ENCODE results near the gene FGD2. TPM values are rescaled to one million over a fixed set of nuclear protein-coding genes. Genes with fewer than 3 reads are reported as not detected.

Gene FGD2
- total and polyA plus RNA-seq, 9 of the 15 experiments (the other 6 are each of a cell fraction or from before 2014, with no cell fraction given): 0.09 TPM; not detected in 8

DNA sequence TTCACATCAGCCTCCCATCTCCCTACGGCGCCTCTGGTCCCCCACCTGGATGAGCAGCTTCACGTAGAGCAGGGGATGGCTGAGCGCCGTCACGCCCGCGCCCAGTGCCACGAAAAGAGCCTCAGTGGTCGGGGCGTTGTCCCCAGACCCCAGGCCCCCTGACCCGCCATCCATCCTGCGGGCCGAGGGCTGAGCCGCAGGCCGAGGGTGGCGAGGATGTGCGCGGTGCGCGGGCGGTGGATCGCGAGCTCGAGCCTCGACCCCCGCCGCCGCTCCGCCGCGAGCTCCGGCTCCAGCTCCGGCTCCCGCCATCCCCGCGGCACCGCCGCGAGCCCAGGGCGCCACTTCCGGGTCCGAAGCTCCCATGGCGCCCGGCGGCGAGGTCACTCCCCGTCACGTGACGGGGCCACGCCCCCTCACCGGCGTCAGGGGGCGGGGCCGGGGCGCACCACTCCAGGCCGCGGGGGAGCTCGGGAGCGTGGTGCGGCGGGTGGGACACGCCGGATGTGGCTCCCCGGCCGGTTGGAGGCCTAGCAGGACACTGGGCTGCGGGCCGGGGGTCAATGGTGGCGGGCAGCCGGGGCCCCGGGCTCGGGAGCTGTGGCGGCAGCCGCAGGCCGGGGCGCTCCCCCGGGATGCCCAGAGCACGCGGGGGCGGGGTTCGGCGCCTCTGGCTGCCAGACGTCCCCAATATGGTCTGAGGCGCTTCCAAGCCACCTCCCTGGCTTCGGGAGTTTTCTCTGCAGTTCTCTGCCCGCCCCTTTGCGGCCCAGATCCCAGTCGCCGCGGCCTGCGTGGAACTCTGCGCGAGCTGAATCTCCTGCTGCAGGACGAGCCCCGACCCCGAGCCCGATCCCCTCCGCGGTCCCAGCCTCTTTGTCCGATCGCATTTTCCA lies 19.4 kb upstream of the FGD2 start, which contains the start of gene MTCH1 (continued):
- TF ChIP-seq ZNF316 (IDR thresholded peaks at IDR 0.05) (no peak), U2AF2 (optimal IDR thresholded peaks at IDR 0.05; ENCODE audit: low read depth, low read length) (no peak), ERF (CRISPR knock-in tag; IDR thresholded peaks at IDR 0.05) (peak; percentile 17; the same call in 1 of the 2 replicates), GABPB1 (CRISPR knock-in tag; IDR thresholded peaks at IDR 0.05) (peak; percentile 54; the same call in 1 of the 2 replicates), ZNF12 (CRISPR knock-in tag; IDR thresholded peaks at IDR 0.05) (0 out of 2 replicates have a peak, but pooled peaks have one; percentile 18), NEUROD1 (IDR thresholded peaks at IDR 0.05; ENCODE audit: borderline replicate concordance, low read depth, low read length, partially characterized antibody) (peak; percentile 83), ZNF408 (CRISPR knock-in tag; IDR thresholded peaks at IDR 0.05; ENCODE audit: low read depth) (no peak), PCBP1 (IDR thresholded peaks at IDR 0.05; ENCODE audit: low read depth, low read length, poor library complexity, severe bottlenecking) (peak; percentile 98), CXXC5 (CRISPR knock-in tag; IDR thresholded peaks at IDR 0.05) (peak; percentile 94), FOXA1 (IDR thresholded peaks at IDR 0.05; ENCODE audit: borderline replicate concordance) (no peak)
- TF ChIP-seq, protein P1, sequence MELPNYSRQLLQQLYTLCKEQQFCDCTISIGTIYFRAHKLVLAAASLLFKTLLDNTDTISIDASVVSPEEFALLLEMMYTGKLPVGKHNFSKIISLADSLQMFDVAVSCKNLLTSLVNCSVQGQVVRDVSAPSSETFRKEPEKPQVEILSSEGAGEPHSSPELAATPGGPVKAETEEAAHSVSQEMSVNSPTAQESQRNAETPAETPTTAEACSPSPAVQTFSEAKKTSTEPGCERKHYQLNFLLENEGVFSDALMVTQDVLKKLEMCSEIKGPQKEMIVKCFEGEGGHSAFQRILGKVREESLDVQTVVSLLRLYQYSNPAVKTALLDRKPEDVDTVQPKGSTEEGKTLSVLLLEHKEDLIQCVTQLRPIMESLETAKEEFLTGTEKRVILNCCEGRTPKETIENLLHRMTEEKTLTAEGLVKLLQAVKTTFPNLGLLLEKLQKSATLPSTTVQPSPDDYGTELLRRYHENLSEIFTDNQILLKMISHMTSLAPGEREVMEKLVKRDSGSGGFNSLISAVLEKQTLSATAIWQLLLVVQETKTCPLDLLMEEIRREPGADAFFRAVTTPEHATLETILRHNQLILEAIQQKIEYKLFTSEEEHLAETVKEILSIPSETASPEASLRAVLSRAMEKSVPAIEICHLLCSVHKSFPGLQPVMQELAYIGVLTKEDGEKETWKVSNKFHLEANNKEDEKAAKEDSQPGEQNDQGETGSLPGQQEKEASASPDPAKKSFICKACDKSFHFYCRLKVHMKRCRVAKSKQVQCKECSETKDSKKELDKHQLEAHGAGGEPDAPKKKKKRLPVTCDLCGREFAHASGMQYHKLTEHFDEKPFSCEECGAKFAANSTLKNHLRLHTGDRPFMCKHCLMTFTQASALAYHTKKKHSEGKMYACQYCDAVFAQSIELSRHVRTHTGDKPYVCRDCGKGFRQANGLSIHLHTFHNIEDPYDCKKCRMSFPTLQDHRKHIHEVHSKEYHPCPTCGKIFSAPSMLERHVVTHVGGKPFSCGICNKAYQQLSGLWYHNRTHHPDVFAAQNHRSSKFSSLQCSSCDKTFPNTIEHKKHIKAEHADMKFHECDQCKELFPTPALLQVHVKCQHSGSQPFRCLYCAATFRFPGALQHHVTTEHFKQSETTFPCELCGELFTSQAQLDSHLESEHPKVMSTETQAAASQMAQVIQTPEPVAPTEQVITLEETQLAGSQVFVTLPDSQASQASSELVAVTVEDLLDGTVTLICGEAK (IDR thresholded peaks at IDR 0.05): 0 out of 2 replicates have a peak, but pooled peaks have one; percentile 43
- TF ChIP-seq, protein P1 (CRISPR knock-in tag; IDR thresholded peaks at IDR 0.05): no peak
- TF ChIP-seq, protein P2, sequence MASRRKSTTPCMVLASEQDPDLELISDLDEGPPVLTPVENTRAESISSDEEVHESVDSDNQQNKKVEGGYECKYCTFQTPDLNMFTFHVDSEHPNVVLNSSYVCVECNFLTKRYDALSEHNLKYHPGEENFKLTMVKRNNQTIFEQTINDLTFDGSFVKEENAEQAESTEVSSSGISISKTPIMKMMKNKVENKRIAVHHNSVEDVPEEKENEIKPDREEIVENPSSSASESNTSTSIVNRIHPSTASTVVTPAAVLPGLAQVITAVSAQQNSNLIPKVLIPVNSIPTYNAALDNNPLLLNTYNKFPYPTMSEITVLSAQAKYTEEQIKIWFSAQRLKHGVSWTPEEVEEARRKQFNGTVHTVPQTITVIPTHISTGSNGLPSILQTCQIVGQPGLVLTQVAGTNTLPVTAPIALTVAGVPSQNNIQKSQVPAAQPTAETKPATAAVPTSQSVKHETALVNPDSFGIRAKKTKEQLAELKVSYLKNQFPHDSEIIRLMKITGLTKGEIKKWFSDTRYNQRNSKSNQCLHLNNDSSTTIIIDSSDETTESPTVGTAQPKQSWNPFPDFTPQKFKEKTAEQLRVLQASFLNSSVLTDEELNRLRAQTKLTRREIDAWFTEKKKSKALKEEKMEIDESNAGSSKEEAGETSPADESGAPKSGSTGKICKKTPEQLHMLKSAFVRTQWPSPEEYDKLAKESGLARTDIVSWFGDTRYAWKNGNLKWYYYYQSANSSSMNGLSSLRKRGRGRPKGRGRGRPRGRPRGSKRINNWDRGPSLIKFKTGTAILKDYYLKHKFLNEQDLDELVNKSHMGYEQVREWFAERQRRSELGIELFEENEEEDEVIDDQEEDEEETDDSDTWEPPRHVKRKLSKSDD (conservative IDR thresholded peaks at IDR 0.05; ENCODE audit: low read length): peak; percentile 64; the same call in 1 of the 2 replicates
- TF ChIP-seq, protein P3, sequence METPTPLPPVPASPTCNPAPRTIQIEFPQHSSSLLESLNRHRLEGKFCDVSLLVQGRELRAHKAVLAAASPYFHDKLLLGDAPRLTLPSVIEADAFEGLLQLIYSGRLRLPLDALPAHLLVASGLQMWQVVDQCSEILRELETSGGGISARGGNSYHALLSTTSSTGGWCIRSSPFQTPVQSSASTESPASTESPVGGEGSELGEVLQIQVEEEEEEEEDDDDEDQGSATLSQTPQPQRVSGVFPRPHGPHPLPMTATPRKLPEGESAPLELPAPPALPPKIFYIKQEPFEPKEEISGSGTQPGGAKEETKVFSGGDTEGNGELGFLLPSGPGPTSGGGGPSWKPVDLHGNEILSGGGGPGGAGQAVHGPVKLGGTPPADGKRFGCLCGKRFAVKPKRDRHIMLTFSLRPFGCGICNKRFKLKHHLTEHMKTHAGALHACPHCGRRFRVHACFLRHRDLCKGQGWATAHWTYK (CRISPR knock-in tag; IDR thresholded peaks at IDR 0.05): peak; percentile 63
